Keratinocyte (primary cell): Measurements from ENCODE around the gene CCL15.

Experiments used
- EZH2 ChIP-seq: IDR thresholded peaks from one replicate; pipeline ENCODE4 v1.6.1; 2012; ENCODE audit warnings: inconsistent platforms, mild to moderate bottlenecking, low read length, moderate library complexity
- TF ChIP-seq, protein P1 (sequence below), 3 experiments: IDR thresholded peaks in 1 of 3; conservative IDR thresholded peaks in 1 of 3; optimal IDR thresholded peaks in 1 of 3; 2 replicates in 2 of 3; 3 replicates in 1 of 3; pipeline versions ENCODE3 to v1.5.1; 2011; ENCODE audit warnings: low read length in 3 of 3, mild to moderate bottlenecking in 3 of 3, moderate library complexity in 2 of 3, control low read depth in 1 of 3, inconsistent platforms in 1 of 3; ENCODE audit not compliant: insufficient read depth in 2 of 3; ENCODE audit errors: extremely low read depth in 1 of 3

DNA sequence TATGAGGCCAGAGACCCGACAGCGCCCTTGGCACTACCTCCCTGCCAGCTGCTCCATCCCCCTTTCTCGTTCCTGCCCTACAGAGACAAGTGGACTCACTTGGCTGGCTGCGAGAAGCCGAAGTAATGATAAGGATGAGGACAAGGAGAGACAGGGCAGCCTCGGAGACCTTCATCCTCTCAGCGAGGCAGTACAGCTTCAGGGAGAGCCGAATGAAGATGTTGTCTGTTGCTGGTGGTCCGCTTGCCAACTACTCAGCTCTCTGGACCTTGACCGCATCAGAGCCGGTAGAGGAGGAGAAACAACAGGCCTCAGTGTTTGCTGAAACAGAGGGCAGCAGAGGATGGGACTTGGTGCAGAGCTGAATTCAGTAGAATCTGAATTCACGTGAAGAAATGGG lies 20.1 kb downstream of the CCL15 start, which contains the start of gene CCL16:
- TF ChIP-seq, protein P1, sequence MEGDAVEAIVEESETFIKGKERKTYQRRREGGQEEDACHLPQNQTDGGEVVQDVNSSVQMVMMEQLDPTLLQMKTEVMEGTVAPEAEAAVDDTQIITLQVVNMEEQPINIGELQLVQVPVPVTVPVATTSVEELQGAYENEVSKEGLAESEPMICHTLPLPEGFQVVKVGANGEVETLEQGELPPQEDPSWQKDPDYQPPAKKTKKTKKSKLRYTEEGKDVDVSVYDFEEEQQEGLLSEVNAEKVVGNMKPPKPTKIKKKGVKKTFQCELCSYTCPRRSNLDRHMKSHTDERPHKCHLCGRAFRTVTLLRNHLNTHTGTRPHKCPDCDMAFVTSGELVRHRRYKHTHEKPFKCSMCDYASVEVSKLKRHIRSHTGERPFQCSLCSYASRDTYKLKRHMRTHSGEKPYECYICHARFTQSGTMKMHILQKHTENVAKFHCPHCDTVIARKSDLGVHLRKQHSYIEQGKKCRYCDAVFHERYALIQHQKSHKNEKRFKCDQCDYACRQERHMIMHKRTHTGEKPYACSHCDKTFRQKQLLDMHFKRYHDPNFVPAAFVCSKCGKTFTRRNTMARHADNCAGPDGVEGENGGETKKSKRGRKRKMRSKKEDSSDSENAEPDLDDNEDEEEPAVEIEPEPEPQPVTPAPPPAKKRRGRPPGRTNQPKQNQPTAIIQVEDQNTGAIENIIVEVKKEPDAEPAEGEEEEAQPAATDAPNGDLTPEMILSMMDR (optimal IDR thresholded peaks at IDR 0.05 in 1 of 3, IDR thresholded peaks at IDR 0.05 in 1 of 3, conservative IDR thresholded peaks at IDR 0.05 in 1 of 3; ENCODE audit: extremely low read depth in 1 of 3, insufficient read depth in 2 of 3, low read length in 3 of 3), result no peak
- TF ChIP-seq EZH2, result no peak
